ENCODE data around the gene SLC1A1. TPM values are rescaled to one million over a fixed set of nuclear protein-coding genes. Genes with fewer than 3 reads are reported as not detected.

The SLC1A1 gene
- total RNA-seq, 2 donors from 2014 or later, result 2.6 to 5.2 TPM

DNA sequence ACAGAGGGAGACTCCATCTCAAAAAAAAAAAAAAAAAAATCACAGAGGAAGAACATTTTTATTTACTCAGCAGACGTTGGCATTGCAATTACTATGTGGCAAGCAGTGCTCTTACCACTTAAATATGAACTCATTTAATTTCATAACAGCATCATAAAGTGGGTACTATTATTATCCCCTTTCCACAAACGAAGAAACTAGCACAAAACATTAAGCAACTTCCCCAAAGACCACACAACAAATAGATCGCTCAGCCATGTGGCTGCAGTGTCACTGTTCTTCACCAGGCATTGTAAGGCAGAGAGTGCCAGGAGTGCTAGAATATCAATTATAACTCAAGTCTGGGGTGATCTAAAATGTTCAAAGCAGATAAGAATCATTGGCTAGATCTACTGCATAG, 102.0 kb downstream of the SLC1A1 start:
- Histone ChIP-seq H3K4me1 (no peaks in the 10 kb centered on the region), H3K9me3 (no peaks in the 10 kb centered on the region), H3K4me3 (no peak overlapping the region), H3K36me3 (replicated peaks in 1 of 2; ENCODE audit: insufficient read depth in 1 of 2, low read depth in 2 of 2) (no peaks in the 10 kb centered on the region), H3K27ac (no peak overlapping the region), H3K27me3 (no peaks in the 10 kb centered on the region)
- ATAC-seq, result no peak
- no peak for TF ChIP-seq POLR2A (IDR thresholded peaks at IDR 0.05)
- TF ChIP-seq, protein P1, sequence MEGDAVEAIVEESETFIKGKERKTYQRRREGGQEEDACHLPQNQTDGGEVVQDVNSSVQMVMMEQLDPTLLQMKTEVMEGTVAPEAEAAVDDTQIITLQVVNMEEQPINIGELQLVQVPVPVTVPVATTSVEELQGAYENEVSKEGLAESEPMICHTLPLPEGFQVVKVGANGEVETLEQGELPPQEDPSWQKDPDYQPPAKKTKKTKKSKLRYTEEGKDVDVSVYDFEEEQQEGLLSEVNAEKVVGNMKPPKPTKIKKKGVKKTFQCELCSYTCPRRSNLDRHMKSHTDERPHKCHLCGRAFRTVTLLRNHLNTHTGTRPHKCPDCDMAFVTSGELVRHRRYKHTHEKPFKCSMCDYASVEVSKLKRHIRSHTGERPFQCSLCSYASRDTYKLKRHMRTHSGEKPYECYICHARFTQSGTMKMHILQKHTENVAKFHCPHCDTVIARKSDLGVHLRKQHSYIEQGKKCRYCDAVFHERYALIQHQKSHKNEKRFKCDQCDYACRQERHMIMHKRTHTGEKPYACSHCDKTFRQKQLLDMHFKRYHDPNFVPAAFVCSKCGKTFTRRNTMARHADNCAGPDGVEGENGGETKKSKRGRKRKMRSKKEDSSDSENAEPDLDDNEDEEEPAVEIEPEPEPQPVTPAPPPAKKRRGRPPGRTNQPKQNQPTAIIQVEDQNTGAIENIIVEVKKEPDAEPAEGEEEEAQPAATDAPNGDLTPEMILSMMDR (IDR thresholded peaks at IDR 0.05), result no peak
- intact Hi-C loops (cut with DNase I), result no loop called here
- no peak for DNase-seq
- 56 to 70% methylated on average over 3 of the region's 3 CpGs for WGBS, 2 donors

DNA sequence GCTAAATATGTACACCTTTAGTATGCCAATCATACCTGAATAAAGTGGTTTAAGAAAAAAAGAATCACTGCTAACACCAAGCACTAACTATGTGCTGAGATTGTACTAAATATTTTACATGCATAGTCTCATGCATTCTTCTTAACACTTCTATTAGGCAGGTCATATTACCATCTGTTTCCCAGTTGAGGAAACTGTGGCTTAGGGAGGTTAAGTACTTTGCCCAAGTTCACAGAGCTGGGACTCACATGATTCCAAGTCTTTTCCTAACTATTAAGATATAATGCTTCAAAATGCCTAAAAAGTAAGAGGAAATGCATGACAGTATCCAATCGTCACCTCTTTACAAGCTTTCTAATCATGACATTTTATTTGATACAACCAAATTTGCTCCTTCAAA, 102.6 kb downstream of the SLC1A1 start:
- no peaks in the 10 kb centered on the region for H3K27me3 ChIP-seq
- no peak overlapping the region for H3K27ac ChIP-seq
- H3K9me3 ChIP-seq, result no peaks in the 10 kb centered on the region
- no peak for TF ChIP-seq POLR2A (IDR thresholded peaks at IDR 0.05)
- TF ChIP-seq, protein P1 (IDR thresholded peaks at IDR 0.05), result no peak
- no peak for DNase-seq
- H3K4me3 ChIP-seq, result no peak overlapping the region
- H3K4me1 ChIP-seq, result no peaks in the 10 kb centered on the region
- H3K36me3 ChIP-seq (replicated peaks in 1 of 2; ENCODE audit: insufficient read depth in 1 of 2, low read depth in 2 of 2), result no peaks in the 10 kb centered on the region
- 60 to 76% methylated on average over 1 of the region's 1 CpG for whole genome bisulfite sequencing, 2 donors
- intact Hi-C loops (cut with DNase I), result no loop called here
- ATAC-seq, result no peak

GRCh38 chr9:4594545-4594944, 104.3 kb downstream of the SLC1A1 start:
- intact Hi-C loops (cut with DNase I), result no loop called here
- WGBS, 2 donors, result 86 to 90% methylated on average over 4 of the region's 4 CpGs
- TF ChIP-seq, protein P1 (IDR thresholded peaks at IDR 0.05), result no peak
- no peak for TF ChIP-seq POLR2A (IDR thresholded peaks at IDR 0.05)
- H3K9me3 ChIP-seq, result no peaks in the 10 kb centered on the region
- DNase-seq (no peak), ATAC-seq (no peak)
- no peaks in the 10 kb centered on the region for H3K4me1 ChIP-seq
- H3K27ac ChIP-seq, result no peak overlapping the region
- H3K4me3 ChIP-seq, result no peak overlapping the region
- H3K27me3 ChIP-seq, result no peaks in the 10 kb centered on the region
- no peaks in the 10 kb centered on the region for H3K36me3 ChIP-seq (replicated peaks in 1 of 2; ENCODE audit: insufficient read depth in 1 of 2, low read depth in 2 of 2)

DNA sequence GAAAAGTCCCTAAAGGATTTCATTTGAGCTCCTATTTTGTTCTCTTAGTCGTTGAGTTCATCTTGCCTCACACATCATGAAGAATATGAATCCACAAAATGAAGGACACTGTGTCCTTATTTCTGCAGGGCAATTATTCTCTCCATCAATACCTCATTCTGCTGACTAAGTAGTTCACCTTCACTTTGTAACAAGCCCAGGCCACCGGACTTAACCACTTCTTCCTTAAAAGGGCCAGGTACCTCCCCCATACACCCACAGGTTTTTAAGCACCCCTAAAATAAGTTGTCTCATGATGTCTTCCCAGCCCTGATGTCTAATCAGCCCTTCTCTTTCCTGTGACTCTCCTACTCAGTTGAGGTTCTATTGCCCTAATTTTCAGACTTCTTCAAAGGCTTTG, 104.7 kb downstream of the SLC1A1 start:
- no peak overlapping the region for H3K27ac ChIP-seq
- ATAC-seq, result no peak
- 76 to 78% methylated on average over 2 of the region's 2 CpGs for WGBS, 2 donors
- no peak overlapping the region for H3K4me3 ChIP-seq
- H3K27me3 ChIP-seq, result no peaks in the 10 kb centered on the region
- no peaks in the 10 kb centered on the region for H3K4me1 ChIP-seq
- H3K9me3 ChIP-seq, result no peaks in the 10 kb centered on the region
- no peak for TF ChIP-seq POLR2A (IDR thresholded peaks at IDR 0.05)
- TF ChIP-seq, protein P1 (IDR thresholded peaks at IDR 0.05), result no peak
- no peak for DNase-seq
- H3K36me3 ChIP-seq (replicated peaks in 1 of 2; ENCODE audit: insufficient read depth in 1 of 2, low read depth in 2 of 2), result no peaks in the 10 kb centered on the region
- intact Hi-C loops (cut with DNase I), result no loop called here

GRCh38 chr9:4596165-4596922, 106.1 kb downstream of the SLC1A1 start:
- intact Hi-C loops (cut with DNase I), result no loop called here
- Histone ChIP-seq H3K27ac (no peak overlapping the region), H3K4me3 (no peak overlapping the region), H3K4me1 (no peaks in the 10 kb centered on the region), H3K36me3 (replicated peaks in 1 of 2; ENCODE audit: insufficient read depth in 1 of 2, low read depth in 2 of 2) (no peaks in the 10 kb centered on the region), H3K27me3 (no peaks in the 10 kb centered on the region), H3K9me3 (no peaks in the 10 kb centered on the region)
- ATAC-seq (peak; percentile 27), DNase-seq (no peak)
- 75 to 87% methylated on average over 11 of the region's 11 CpGs for WGBS, 2 donors
- no peak for TF ChIP-seq POLR2A (IDR thresholded peaks at IDR 0.05)
- TF ChIP-seq, protein P1 (IDR thresholded peaks at IDR 0.05), result no peak
